Neural progenitor cell (in vitro differentiated cells): ENCODE measurements around the gene PILRA. TPM values are rescaled to one million over a fixed set of nuclear protein-coding genes. Genes with fewer than 3 reads are reported as not detected.

Experiments
- DNase-seq: peaks from one replicate; pipeline ENCODE4 v3.0.0-alpha.2; 2016; ENCODE audit warnings: low spot score
- H2AFZ ChIP-seq: fragments of 200-600 bp; sonication (generic); replicated peaks from 2 replicates; pipeline ENCODE4 v1.6.1; 2016; ENCODE audit warnings: antibody characterized with exemption
- H3F3A ChIP-seq: fragments of 200-600 bp; sonication (generic); 2 replicates; pipeline ENCODE4 v1.6.1; 2016; ENCODE audit warnings: antibody characterized with exemption, low read depth
- H3K27ac ChIP-seq: fragments of 200-600 bp; sonication (generic); 2 replicates; pipeline ENCODE4 v1.5.1; 2016; ENCODE audit warnings: mild to moderate bottlenecking
- H3K27me3 ChIP-seq: fragments of 200-600 bp; sonication (generic); 2 replicates; pipeline ENCODE4 v1.6.1; 2016; ENCODE audit warnings: mild to moderate bottlenecking, moderate library complexity
- H3K36me3 ChIP-seq: fragments of 200-600 bp; sonication (generic); 2 replicates; pipeline ENCODE4 v1.5.1; 2016
- H3K4me1 ChIP-seq: fragments of 200-600 bp; sonication (generic); 2 replicates; pipeline ENCODE4 v1.6.1; 2016; ENCODE audit warnings: mixed run types
- H3K4me2 ChIP-seq: fragments of 200-600 bp; sonication (generic); 2 replicates; pipeline ENCODE4 v1.6.1; 2016
- H3K4me3 ChIP-seq: fragments of 200-600 bp; sonication (generic); 2 replicates; pipeline ENCODE4 v1.5.1; 2016
- H3K79me2 ChIP-seq: fragments of 200-600 bp; sonication (generic); 2 replicates; pipeline ENCODE4 v1.6.1; 2016; ENCODE audit warnings: low read depth
- H3K9ac ChIP-seq: fragments of 200-600 bp; sonication (generic); 2 replicates; pipeline ENCODE4 v1.6.1; 2016
- H3K9me3 ChIP-seq: fragments of 200-600 bp; sonication (generic); 2 replicates; pipeline ENCODE4 v1.5.1; 2016; ENCODE audit warnings: low read depth
- H4K20me1 ChIP-seq: fragments of 200-600 bp; sonication (generic); 2 replicates; pipeline ENCODE4 v1.6.1; 2016; ENCODE audit warnings: low read depth
- H3K27ac Mint-ChIP-seq: 3 replicates; pipeline ENCODE4 v1.8.0; 2021; ENCODE audit warnings: mixed read lengths
- H3K27me3 Mint-ChIP-seq: 2 replicates; pipeline ENCODE4 v1.8.0; 2022; ENCODE audit warnings: low read depth, mild to moderate bottlenecking, inconsistent platforms, moderate library complexity, mixed read lengths; ENCODE audit not compliant: insufficient read depth
- H3K36me3 Mint-ChIP-seq: 3 replicates; pipeline ENCODE4 v1.8.0; 2021; ENCODE audit warnings: mixed read lengths
- H3K4me1 Mint-ChIP-seq: 3 replicates; pipeline ENCODE4 v1.8.0; 2021; ENCODE audit warnings: mixed read lengths
- H3K4me3 Mint-ChIP-seq: 3 replicates; pipeline ENCODE4 v1.8.0; 2021; ENCODE audit warnings: mild to moderate bottlenecking, moderate library complexity, mixed read lengths
- H3K9me3 Mint-ChIP-seq: 3 replicates; pipeline ENCODE4 v1.8.0; 2020; ENCODE audit warnings: mixed read lengths
- CTCF ChIP-seq: fragments of 200-600 bp; sonication (generic); IDR thresholded peaks from 2 replicates; pipeline ENCODE4 v1.5.1; 2017; ENCODE audit warnings: antibody characterized with exemption, mild to moderate bottlenecking
- EZH2 ChIP-seq: fragments of 200-600 bp; sonication (generic); IDR thresholded peaks from 2 replicates; pipeline ENCODE4 v1.6.1; 2017; ENCODE audit warnings: antibody characterized with exemption, mild to moderate bottlenecking, moderate library complexity
- EZH2phosphoT487 ChIP-seq: fragments of 200-600 bp; sonication (generic); IDR thresholded peaks from 2 replicates; pipeline ENCODE4 v1.6.1; 2017; ENCODE audit warnings: antibody characterized with exemption
- total RNA-seq: library from RNA; depleted of rRNA; stranded (reverse); fragments of >200 nt; gene quantifications from 2 replicates; pipeline ENCODE4 v1.2.3, GENCODE V29; 2015; ENCODE audit warnings: low replicate concordance

Gene PILRA
- total RNA-seq, 1 donor from 2014 or later: 6.7 TPM

- H3K27me3 Mint-ChIP-seq: no peaks in the 10 kb centered on the region
- H3K4me3 Mint-ChIP-seq: peak overlapping the region; percentile 35
- Histone ChIP-seq H3K9ac (no peak overlapping the region), H2AFZ (no peak overlapping the region), H3F3A (no peaks in the 10 kb centered on the region), H3K27me3 (no peaks in the 10 kb centered on the region), H3K27ac (no peak overlapping the region), H3K36me3 (peaks cover 10% of the 10 kb centered on the region), H3K4me3 (no peak overlapping the region), H3K4me1 (no peaks in the 10 kb centered on the region), H3K9me3 (no peaks in the 10 kb centered on the region), H4K20me1 (peaks cover 3% of the 10 kb centered on the region), H3K79me2 (no peaks in the 10 kb centered on the region), H3K4me2 (no peak overlapping the region)
- TF ChIP-seq EZH2phosphoT487 (no peak), EZH2 (no peak)
- H3K27ac Mint-ChIP-seq: no peak overlapping the region
- H3K9me3 Mint-ChIP-seq: no peaks in the 10 kb centered on the region
- no peak for DNase-seq
- peaks cover 17% of the 10 kb centered on the region for H3K36me3 Mint-ChIP-seq
- no peaks in the 10 kb centered on the region for H3K4me1 Mint-ChIP-seq
Observed at GRCh38 chr7:100352984-100353684, 20.2 kb upstream of the PILRA start.

GRCh38 chr7:100353685-100354330 lies 19.5 kb upstream of the PILRA start:
- Histone ChIP-seq H3K4me3 (no peak overlapping the region), H3K9ac (no peak overlapping the region), H3K4me2 (no peak overlapping the region), H3K4me1 (no peaks in the 10 kb centered on the region), H3K27ac (no peak overlapping the region), H3F3A (no peaks in the 10 kb centered on the region), H3K79me2 (no peaks in the 10 kb centered on the region), H2AFZ (no peak overlapping the region), H4K20me1 (peaks cover 3% of the 10 kb centered on the region), H3K27me3 (no peaks in the 10 kb centered on the region), H3K9me3 (no peaks in the 10 kb centered on the region), H3K36me3 (peaks cover 6% of the 10 kb centered on the region)
- no peak overlapping the region for H3K4me3 Mint-ChIP-seq
- no peaks in the 10 kb centered on the region for H3K9me3 Mint-ChIP-seq
- TF ChIP-seq CTCF (no peak), EZH2phosphoT487 (no peak), EZH2 (no peak)
- H3K36me3 Mint-ChIP-seq: peaks cover 15% of the 10 kb centered on the region
- DNase-seq: no peak
- no peaks in the 10 kb centered on the region for H3K4me1 Mint-ChIP-seq
- no peaks in the 10 kb centered on the region for H3K27me3 Mint-ChIP-seq
- no peak overlapping the region for H3K27ac Mint-ChIP-seq

GRCh38 chr7:100356416-100357068 lies 16.7 kb upstream of the PILRA start:
- Histone ChIP-seq H3K4me3 (no peak overlapping the region), H3K4me1 (no peaks in the 10 kb centered on the region), H3K27ac (no peak overlapping the region), H3K4me2 (no peak overlapping the region), H3K9ac (no peak overlapping the region), H3K27me3 (no peaks in the 10 kb centered on the region), H3K79me2 (no peaks in the 10 kb centered on the region), H3F3A (no peaks in the 10 kb centered on the region), H4K20me1 (no peaks in the 10 kb centered on the region), H2AFZ (no peak overlapping the region), H3K36me3 (no peaks in the 10 kb centered on the region), H3K9me3 (no peaks in the 10 kb centered on the region)
- Mint-ChIP-seq H3K27ac (no peak overlapping the region), H3K27me3 (peaks cover 4% of the 10 kb centered on the region), H3K4me3 (no peak overlapping the region), H3K36me3 (peaks cover 19% of the 10 kb centered on the region), H3K9me3 (no peaks in the 10 kb centered on the region), H3K4me1 (no peaks in the 10 kb centered on the region)
- DNase-seq: no peak
- TF ChIP-seq EZH2phosphoT487 (no peak), CTCF (no peak), EZH2 (no peak)
